Tibial nerve (tissue), 4 donors: Measurements from ENCODE around the gene FAT1. TPM values are rescaled to one million over a fixed set of nuclear protein-coding genes. Genes with fewer than 3 reads are reported as not detected.

ENCODE experiments used
- DNase-seq, 2 donors: peaks; one replicate each; pipeline ENCODE4 v3.0.0-alpha.2; 2019; ENCODE audit warnings: low spot score in 2 of 2
- H3K27ac ChIP-seq, 4 donors: fragments of 200-600 bp; sonication (generic) in 3 of 4; one replicate each; pipeline ENCODE4 v1.5.1; 2017 to 2019; ENCODE audit warnings: mild to moderate bottlenecking in 1 of 4
- H3K27me3 ChIP-seq, 2 donors: fragments of 200-600 bp; sonication (generic) in 1 of 2; one replicate each; pipeline versions ENCODE4 v1.5.1 to v1.6.0; 2017 to 2019
- H3K36me3 ChIP-seq, 3 donors: fragments of 200-600 bp; sonication (generic); one replicate each; pipeline ENCODE4 v1.5.1; 2018 to 2019
- H3K4me1 ChIP-seq, 4 donors: fragments of 200-600 bp; sonication (generic) in 3 of 4; one replicate each; pipeline ENCODE4 v1.5.1; 2017 to 2019
- H3K4me3 ChIP-seq, 4 donors: fragments of 200-600 bp; sonication (generic) in 3 of 4; one replicate each; pipeline ENCODE4 v1.5.1; 2017 to 2019; ENCODE audit warnings: mild to moderate bottlenecking in 1 of 4, moderate library complexity in 1 of 4
- H3K9me3 ChIP-seq, 4 donors: fragments of 200-600 bp; sonication (generic) in 3 of 4; one replicate each; pipeline ENCODE4 v1.5.1; 2017 to 2019
- EP300 ChIP-seq, 2 donors: sonication (generic); formaldehyde crosslinking; IDR thresholded peaks; one replicate each; pipeline ENCODE4 v1.6.1; 2017; ENCODE audit warnings: antibody characterized with exemption in 2 of 2, mild to moderate bottlenecking in 1 of 2
- POLR2A ChIP-seq, 2 donors: fragments of 450-650 bp; IDR thresholded peaks; one replicate each; pipeline ENCODE4 v1.6.1; 2017; ENCODE audit warnings: antibody characterized with exemption in 2 of 2, mild to moderate bottlenecking in 2 of 2, moderate library complexity in 2 of 2
- WGBS, 2 donors: methylation state at CpG; one replicate each; pipeline ENCODE4 v1.1.5; 2018; 5-methylcytosine and 5-hydroxymethylcytosine counted together
- total RNA-seq, 4 donors: library from RNA; depleted of rRNA; stranded (reverse); fragments of >200 nt; gene quantifications; one replicate each; pipeline ENCODE4 v1.1.0, GENCODE V29; 2016
- TF ChIP-seq, protein P1 (sequence below), 5 experiments: fragments of 200-600 bp in 3 of 5; fragments of 450-650 bp in 2 of 5; sonication (generic) in 3 of 5; IDR thresholded peaks; one replicate each; pipeline ENCODE4 v1.5.1; 2016 to 2019; ENCODE audit warnings: antibody characterized with exemption in 5 of 5, mild to moderate bottlenecking in 3 of 5, moderate library complexity in 2 of 5

FAT1 gene
- total RNA-seq, 4 donors from 2014 or later, result 85.2 to 119 (median 91.6) TPM

DNA sequence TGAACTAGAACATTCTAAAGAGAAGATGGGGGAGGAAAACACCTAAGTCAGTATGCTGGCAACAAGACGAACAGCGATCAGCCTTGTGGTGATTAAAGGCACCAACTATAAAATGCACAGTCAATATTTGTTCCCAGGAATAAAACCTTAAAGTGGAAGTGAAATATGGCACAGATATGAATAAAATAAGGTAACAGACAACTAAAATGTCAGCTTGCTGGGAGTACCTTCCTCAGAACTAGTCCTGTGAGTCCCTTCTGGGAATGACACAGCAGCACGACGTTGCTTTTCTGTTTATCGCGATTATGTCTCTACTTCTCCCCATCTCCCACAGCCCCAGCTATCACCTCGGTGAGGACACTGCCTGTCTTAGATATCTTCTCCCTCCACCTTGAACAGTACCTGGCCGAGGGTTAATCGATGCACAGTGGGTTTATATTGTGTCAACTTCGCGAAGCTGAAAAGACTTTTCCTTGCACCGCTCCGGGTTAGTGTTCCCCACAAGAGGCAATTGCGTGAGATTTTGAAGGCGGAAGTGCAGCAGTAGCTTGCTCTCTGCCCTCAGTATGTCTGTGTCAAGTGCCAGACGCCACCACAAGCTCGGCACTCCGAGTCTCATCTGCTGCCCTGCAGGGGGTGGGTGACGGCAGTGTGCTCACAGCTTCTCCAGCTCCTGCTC, 185.7 kb downstream of the FAT1 start:
- no peaks in the 10 kb centered on the region for H3K27me3 ChIP-seq
- WGBS, 2 donors, result 79 to 83% methylated on average over 19 of the region's 19 CpGs
- TF ChIP-seq EP300 (IDR thresholded peaks at IDR 0.05) (no peak), POLR2A (IDR thresholded peaks at IDR 0.05) (no peak)
- TF ChIP-seq, protein P1, sequence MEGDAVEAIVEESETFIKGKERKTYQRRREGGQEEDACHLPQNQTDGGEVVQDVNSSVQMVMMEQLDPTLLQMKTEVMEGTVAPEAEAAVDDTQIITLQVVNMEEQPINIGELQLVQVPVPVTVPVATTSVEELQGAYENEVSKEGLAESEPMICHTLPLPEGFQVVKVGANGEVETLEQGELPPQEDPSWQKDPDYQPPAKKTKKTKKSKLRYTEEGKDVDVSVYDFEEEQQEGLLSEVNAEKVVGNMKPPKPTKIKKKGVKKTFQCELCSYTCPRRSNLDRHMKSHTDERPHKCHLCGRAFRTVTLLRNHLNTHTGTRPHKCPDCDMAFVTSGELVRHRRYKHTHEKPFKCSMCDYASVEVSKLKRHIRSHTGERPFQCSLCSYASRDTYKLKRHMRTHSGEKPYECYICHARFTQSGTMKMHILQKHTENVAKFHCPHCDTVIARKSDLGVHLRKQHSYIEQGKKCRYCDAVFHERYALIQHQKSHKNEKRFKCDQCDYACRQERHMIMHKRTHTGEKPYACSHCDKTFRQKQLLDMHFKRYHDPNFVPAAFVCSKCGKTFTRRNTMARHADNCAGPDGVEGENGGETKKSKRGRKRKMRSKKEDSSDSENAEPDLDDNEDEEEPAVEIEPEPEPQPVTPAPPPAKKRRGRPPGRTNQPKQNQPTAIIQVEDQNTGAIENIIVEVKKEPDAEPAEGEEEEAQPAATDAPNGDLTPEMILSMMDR (IDR thresholded peaks at IDR 0.05), result no peak
- no peaks in the 10 kb centered on the region for H3K4me1 ChIP-seq
- H3K9me3 ChIP-seq, result peaks cover 0 to 14% (median 0%) of the 10 kb centered on the region in 4 donors
- H3K4me3 ChIP-seq, result no peak overlapping the region
- no peaks in the 10 kb centered on the region for H3K36me3 ChIP-seq
- no peak overlapping the region for H3K27ac ChIP-seq
- DNase-seq, result no peak

Other genes starting within 250 kb of the FAT1 start
- not detected for gene MTNR1A, start 168.3 kb downstream of the FAT1 start, total RNA-seq